ENCODE results near the gene LRRK1.

The LRRK1 gene

GRCh38 chr15:100981086-100981485 is 61.9 kb downstream of the LRRK1 start:
- no peak for DNase-seq (ENCODE audit: low read depth)

DNA sequence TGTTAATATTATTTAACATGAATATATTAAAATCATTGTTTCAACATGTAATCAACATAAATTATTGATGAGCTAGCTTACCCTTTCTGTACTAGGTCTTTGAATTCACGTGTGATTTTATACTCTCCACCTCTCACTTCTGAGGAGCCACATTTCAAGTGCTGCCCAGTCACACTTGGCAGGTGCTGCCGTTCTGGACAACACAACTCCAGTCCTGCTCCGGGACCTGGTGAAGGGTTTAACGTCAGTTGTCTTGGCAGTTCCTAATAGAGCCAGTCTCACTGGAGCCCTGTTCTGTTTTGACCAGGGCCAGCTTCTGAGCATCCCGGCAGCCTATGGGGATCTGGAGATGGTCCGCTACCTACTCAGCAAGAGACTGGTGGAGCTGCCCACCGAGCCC is 64.1 kb downstream of the LRRK1 start:
- DNase-seq (ENCODE audit: low read depth): no peak

GRCh38 chr15:100985401-100985800 is 66.2 kb downstream of the LRRK1 start:
- no peak for DNase-seq (ENCODE audit: low read depth)

DNA sequence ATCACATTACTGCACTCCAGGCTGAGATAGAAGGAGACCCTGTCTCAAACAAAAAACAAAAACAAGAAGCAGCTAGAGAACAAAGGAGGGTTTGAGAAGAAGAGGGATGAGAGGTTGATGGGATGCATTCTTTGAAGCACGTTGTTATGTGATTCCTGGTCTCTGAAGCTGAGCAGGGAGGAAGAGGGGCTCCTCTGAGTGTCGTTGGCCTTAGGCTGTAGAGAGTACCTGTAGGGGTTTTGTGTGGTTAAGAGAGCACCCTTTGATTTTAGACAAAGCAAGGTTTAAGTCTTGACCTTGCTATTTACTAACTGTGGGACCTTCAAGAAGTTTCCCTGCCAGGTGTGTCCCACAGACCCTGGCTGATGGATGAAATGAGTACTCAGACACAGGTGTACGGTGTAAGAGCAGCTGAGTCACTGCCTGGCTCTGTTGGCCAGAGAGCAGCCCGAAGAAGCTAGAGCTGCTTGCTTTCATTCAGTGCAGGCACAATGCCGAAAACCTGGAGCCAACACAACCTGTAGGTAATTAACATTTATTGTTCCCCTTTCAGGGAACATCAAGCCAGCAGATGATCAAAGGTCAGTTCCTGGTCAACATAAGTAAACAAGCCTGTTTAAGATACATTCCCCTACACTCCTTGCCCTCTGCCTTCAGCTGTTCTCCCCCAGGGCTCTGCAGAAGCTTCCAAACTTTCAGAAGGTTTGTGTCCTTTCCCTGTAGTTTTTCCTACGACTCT is 67.2 kb downstream of the LRRK1 start:
- no peak for DNase-seq (ENCODE audit: low read depth)

- DNase-seq (ENCODE audit: low read depth): no peak
Observed at GRCh38 chr15:100987143-100987542, 68.0 kb downstream of the LRRK1 start.

DNA sequence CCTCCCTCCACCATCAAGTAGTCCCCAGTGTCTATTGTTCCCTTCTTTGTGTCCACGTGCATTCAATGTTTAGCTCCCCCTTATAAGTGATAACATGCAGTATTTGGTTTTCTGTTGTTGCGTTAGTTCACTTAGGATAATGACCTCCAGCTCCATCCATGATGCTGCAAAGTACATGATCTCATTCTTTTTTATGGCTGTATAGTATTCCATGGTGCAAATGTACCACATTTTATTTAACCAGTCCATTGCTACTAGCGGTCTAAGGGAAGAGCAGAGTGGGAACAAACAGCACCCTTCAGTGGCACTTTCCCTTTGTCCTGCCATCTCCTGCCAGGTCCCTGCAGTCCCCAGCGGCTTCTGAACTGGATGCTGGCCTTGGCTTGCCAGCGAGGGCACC is 69.1 kb downstream of the LRRK1 start:
- DNase-seq (ENCODE audit: low read depth): no peak

- no peak for DNase-seq (ENCODE audit: low read depth)
Observed at GRCh38 chr15:100988857-100989256, 69.7 kb downstream of the LRRK1 start.

- DNase-seq (ENCODE audit: low read depth): no peak
Observed at GRCh38 chr15:100994597-100995446, 75.7 kb downstream of the LRRK1 start.

DNA sequence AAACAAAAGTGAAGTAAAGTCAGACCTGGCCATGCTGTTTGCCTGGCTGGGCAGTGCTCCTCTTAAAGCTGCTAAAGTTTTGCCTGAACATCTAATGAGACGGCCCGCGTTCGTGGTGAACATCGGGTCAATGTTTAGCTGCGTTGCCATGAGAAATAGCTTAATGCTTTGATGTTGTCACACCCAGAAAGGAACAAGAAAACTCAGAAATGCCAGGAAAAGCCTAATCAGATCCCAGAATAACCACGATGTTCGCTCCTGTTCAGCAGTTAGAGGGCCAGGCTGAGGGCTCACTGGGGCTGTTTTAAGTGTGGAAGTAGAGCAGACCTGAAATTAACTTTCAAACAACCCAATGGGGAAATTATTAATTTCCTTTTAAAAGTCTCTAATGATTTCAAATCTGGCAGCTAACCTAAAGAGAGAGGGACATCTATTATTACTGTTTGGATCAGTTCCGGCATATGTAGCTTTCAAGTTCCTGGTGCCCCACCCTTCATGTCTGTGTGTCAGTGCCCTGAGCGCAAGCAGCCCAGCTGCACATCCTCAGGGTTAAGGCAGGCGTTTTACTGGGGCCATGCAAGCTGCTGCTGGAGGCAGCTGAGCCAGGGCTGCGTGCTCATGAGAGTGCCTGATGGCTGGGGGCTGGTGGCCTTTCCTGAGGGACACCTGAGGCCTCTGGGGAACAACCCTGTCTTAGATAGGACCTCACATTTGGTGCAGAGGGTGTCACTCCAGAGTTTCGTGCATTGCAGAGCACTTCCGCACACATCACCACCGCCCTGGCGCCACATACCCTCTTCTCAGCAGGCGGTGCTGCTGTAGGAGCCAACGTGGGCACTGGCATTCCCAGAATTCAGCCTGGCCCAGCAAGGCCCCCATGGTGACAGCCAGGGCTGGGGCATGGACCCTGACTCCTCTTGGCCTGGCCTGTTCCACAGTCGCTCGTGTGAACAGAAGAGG is 76.6 kb downstream of the LRRK1 start:
- no peak for DNase-seq (ENCODE audit: low read depth)

- no peak for DNase-seq (ENCODE audit: low read depth)
Observed at GRCh38 chr15:100997442-100997841, 78.3 kb downstream of the LRRK1 start.

DNA sequence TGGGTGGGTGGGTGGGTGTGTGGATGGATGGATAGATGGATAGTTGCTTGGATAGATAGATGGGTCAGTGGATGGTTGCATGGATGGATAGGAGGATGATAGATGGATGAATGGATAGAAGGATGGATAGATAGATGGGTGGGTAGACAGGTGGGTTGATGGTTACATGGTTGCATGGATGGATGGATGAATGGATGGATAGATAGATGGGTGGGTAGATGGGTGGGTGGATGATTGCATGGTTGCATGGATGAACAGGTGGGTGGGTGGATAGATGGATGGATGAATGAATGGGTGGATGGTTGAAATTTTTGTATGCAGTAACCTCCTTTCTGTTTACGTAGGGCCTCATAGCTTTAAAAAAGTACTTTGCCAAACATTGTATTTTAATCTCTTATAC is 79.5 kb downstream of the LRRK1 start:
- DNase-seq (ENCODE audit: low read depth): no peak

DNA sequence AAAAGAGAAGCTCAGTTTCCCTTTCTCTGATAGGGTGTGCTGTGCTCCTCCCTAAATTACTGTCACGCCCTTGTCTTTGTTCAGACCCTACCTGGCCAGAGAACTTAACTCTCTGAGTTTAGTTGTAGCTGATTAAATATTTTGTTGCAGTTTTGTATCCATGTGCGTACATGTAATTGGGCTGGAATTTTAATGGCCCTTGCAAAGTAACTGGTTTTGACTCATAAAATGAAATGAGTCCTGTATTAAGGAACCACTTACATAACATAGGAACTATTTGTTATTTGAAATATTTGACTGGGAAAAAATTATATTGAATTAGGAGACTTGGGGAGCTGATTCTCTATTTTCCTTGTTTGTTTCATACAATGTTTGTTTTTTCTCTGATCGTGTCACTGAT is 80.2 kb downstream of the LRRK1 start:
- DNase-seq (ENCODE audit: low read depth): no peak

GRCh38 chr15:101000271-101000681 is 81.1 kb downstream of the LRRK1 start:
- DNase-seq (ENCODE audit: low read depth): no peak

DNA sequence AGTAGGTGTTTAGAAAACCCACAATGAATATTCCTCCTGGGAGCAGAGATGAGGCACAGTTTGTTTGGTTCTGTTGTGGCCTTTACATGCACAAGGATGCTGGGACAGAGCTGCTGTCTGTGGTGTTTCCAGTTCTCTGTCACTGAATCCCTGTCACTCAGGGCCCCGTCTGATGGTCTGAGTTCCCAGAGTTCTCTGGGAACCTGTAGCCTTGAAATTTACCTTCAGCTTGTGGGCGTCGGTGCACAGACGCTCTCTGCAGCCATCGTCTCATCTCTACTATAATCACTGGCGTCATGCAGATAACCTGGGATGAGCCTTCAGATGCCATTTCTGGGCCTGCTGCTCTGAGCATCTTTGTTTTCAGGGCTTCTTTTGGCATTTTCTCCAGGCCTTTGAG is 81.9 kb downstream of the LRRK1 start:
- no peak for DNase-seq (ENCODE audit: low read depth)

- DNase-seq (ENCODE audit: low read depth): no peak
Observed at GRCh38 chr15:101001796-101002195, 82.6 kb downstream of the LRRK1 start.

DNA sequence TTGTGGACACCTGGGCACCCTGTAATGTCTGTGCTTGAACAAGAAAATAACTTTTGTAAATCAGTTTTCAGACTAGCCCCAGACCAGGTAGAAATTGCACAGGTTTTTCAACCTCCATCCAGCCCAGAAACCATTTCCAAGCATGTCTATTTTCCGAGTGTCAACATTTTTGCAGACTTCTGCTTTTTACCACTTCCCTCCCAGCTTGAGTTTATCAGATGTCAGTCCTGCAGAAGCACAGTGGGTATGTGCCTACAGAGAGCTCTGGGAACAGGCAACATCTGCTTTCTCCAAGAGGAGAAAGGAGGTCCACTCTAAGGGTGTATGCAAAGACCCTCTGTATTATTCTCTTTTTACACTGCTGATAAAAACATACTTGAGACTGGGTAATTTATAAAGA is 83.9 kb downstream of the LRRK1 start:
- no peak for DNase-seq (ENCODE audit: low read depth)

DNA sequence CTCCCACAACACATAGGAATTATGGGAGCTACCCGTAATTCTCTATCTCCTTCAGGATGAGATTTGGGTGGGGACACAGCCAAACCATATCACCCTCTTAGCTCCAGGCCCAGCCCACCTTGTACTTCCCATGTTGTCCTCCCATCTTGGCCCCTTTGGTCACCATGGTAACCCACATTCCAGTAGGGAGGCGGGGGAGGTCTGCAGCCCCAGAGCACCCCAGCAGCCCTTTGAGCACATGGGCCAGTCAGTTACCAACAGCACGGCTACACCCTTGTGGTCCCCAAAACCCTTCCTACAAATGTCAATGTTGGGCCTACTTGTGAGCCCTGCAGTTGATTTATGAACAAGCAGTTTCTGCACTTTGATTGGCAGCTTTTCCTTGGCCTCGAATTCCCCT is 84.5 kb downstream of the LRRK1 start:
- no peak for DNase-seq (ENCODE audit: low read depth)

DNA sequence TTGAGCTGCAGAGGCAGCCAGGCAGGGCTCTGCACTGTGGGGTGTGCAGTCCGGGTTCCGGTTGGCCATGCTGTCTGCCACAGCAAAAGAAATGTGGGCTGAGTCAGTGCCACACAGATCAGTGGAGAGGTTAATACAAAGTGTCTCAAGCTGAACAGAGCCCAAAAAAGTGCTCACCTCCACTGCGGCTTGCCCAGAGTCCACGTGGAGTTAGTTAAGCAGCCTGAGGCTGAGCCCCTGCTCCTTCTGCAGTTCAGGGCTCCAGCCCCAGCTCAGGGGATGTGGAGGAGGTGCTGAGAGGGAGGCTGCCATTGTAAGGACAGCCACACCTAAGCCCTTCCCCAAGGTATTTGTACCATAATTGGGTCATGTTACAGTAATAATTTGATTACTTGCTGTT is 85.3 kb downstream of the LRRK1 start:
- no peak for DNase-seq (ENCODE audit: low read depth)

DNA sequence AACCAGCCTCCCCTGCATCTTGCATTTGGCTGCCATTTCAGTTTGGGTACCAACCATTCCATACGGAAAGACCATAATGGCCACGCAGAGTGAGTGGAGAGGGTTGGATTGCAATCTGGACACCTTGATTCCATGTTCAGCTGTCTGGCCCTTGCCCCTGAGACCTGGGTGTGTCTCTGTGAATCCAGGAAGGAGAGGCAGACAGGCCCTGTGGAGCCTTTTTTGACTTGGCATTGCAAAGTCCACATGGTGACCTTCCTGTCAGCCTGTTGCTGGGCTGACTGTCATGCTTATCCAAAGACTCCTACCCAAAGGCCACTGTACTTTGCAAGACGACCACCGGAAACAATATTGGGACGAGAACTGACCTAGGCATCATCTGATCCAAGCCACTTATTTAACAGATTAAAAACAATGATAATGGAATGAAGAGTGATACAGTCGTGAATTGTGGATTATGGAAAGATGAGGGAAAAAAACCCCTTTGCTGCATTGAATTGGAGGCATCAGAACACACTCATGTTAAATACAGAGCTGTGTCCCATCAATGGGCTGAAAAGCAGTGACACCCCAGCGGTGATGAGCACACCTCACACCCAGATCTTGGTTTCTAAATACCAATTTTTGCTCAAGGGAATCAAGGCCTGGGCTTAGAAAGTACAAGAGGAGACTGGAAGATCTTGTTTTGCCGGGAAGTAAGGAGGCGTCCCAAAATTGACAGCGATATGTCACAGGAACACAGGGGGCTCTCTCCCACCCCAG is 86.0 kb downstream of the LRRK1 start:
- DNase-seq (ENCODE audit: low read depth): no peak

- DNase-seq (ENCODE audit: low read depth): peak; percentile 14
Observed at GRCh38 chr15:101006931-101007691, 88.0 kb downstream of the LRRK1 start.

All from T-helper 22 cell (primary cell).